K562 (cell line): Measurements from ENCODE around the gene ARL3. TPM values are rescaled to one million over a fixed set of nuclear protein-coding genes. Genes with fewer than 3 reads are reported as not detected.

Experiments
- POLR2H ChIP-seq: IDR thresholded peaks from 2 replicates; pipeline ENCODE4 v1.6.1; 2016; ENCODE audit warnings: missing genetic modification characterization, low read depth, mild to moderate bottlenecking, control low read depth, missing compliant biosample characterization, moderate library complexity
- SIN3A ChIP-seq, 2 experiments: fragments of 150-350 bp in 1 of 2; IDR thresholded peaks; 2 replicates each; pipeline ENCODE4 v1.6.1; 2011 to 2016; ENCODE audit warnings: borderline replicate concordance in 2 of 2, low read depth in 2 of 2, low read length in 2 of 2, mild to moderate bottlenecking in 2 of 2, moderate library complexity in 2 of 2; ENCODE audit not compliant: control insufficient read depth in 1 of 2
- SRSF7 ChIP-seq: fragments of 200-400 bp; formaldehyde crosslinking; optimal IDR thresholded peaks from 2 replicates; pipeline ENCODE3; 2017; ENCODE audit warnings: mild to moderate bottlenecking, low read depth, low read length
- ZNF253 ChIP-seq: fragments of 250-450 bp; sonication (Bioruptor Pico); conservative IDR thresholded peaks from 2 replicates; pipeline ENCODE4 v1.6.1; 2021; ENCODE audit warnings: mild to moderate bottlenecking
- ZNF274 ChIP-seq: IDR thresholded peaks from 2 replicates; pipeline ENCODE4 v1.6.1; 2011; ENCODE audit warnings: low read depth, mild to moderate bottlenecking, low read length, moderate library complexity, borderline replicate concordance
- polyA plus RNA-seq, 8 experiments: library from polyadenylated mRNA; depleted of rRNA in 4 of 8; stranded (reverse) in 5 of 8; unstranded in 3 of 8; fragments of >200 nt; fragmentation: Nextera tagmentation in 2 of 8; fragmentation: Illumina TruSeq in 1 of 8; extraction: Ambion mirVana in 2 of 8; extraction: Trizol in 1 of 8; gene quantifications; 2 replicates each; pipeline versions ENCODE4 v1.2.1 to v1.2.3, GENCODE V29; 2011 to 2014; ENCODE audit warnings: inconsistent platforms in 1 of 8, missing spikeins in 1 of 8
- total RNA-seq, 7 experiments: library from RNA; depleted of rRNA in 6 of 7; stranded (reverse); fragments of >200 nt in 6 of 7; fragmentation: Illumina TruSeq in 2 of 7; extraction: Trizol in 2 of 7; gene quantifications; 2 replicates each; pipeline versions ENCODE4 v1.2.1 to v1.2.3, GENCODE V29; 2011 to 2021; ENCODE audit warnings: low replicate concordance in 1 of 7
- TF ChIP-seq, protein P1 (sequence below): fragments of 450-650 bp; formaldehyde crosslinking; IDR thresholded peaks from 2 replicates; pipeline ENCODE4 v1.4.0; 2022; ENCODE audit warnings: missing genetic modification characterization
- TF ChIP-seq, protein P2 (sequence below): IDR thresholded peaks from 2 replicates; pipeline ENCODE4 v1.6.1; 2011; ENCODE audit not compliant: insufficient read length; ENCODE audit errors: extremely low read depth
- TF ChIP-seq, protein P3 (sequence below): fragments of 250-450 bp; sonication (Bioruptor Pico); IDR thresholded peaks from 2 replicates; pipeline ENCODE4 v1.8.0; 2021; ENCODE audit warnings: borderline replicate concordance, mild to moderate bottlenecking, moderate library complexity; ENCODE audit not compliant: poor library complexity, severe bottlenecking
- TF ChIP-seq, protein P4 (sequence below): IDR thresholded peaks from 3 replicates; pipeline ENCODE4 v1.6.1; 2011; ENCODE audit warnings: borderline replicate concordance, mild to moderate bottlenecking, moderate library complexity; ENCODE audit not compliant: insufficient read length; ENCODE audit errors: extremely low read depth

ARL3 gene
- total and polyA plus RNA-seq, 9 of the 15 experiments (the other 6 are each of a cell fraction or from before 2014, with no cell fraction given), result 2.9 to 8.9 (median 4.8) TPM

DNA sequence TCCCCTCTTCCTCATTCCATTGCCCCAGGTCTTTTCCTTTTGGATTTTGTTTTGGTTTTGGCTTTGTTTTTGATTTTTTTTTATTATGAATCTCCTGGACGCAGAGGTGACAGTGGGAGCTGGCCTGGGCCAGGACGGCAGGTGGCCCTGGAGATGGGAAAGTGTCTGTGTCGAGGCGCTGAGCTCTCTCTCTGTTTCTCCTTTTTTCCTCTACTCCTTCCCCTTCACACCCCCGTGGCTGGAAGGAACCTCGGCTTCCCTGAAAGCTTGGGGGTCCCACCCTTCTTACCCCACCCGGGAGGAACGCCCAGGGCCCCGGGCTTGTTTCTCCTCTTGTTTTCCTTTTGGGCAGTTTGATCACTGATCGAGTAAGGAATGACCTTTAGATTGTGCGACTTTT is 56.7 kb downstream of the ARL3 start (continued):
- TF ChIP-seq POLR2H (tag) (no peak), ZNF274 (no peak), SRSF7 (no peak), SIN3A (IDR thresholded peaks at IDR 0.05; ENCODE audit: borderline replicate concordance in 2 of 2, control insufficient read depth in 1 of 2, low read depth in 2 of 2, low read length in 2 of 2) (no peak), ZNF253 (CRISPR knock-in tag) (no peak)
- TF ChIP-seq, protein P1, sequence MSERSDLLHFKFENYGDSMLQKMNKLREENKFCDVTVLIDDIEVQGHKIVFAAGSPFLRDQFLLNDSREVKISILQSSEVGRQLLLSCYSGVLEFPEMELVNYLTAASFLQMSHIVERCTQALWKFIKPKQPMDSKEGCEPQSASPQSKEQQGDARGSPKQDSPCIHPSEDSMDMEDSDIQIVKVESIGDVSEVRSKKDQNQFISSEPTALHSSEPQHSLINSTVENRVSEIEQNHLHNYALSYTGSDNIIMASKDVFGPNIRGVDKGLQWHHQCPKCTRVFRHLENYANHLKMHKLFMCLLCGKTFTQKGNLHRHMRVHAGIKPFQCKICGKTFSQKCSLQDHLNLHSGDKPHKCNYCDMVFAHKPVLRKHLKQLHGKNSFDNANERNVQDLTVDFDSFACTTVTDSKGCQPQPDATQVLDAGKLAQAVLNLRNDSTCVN, result no peak
- TF ChIP-seq, protein P2, sequence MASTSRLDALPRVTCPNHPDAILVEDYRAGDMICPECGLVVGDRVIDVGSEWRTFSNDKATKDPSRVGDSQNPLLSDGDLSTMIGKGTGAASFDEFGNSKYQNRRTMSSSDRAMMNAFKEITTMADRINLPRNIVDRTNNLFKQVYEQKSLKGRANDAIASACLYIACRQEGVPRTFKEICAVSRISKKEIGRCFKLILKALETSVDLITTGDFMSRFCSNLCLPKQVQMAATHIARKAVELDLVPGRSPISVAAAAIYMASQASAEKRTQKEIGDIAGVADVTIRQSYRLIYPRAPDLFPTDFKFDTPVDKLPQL, result no peak
- TF ChIP-seq, protein P3, sequence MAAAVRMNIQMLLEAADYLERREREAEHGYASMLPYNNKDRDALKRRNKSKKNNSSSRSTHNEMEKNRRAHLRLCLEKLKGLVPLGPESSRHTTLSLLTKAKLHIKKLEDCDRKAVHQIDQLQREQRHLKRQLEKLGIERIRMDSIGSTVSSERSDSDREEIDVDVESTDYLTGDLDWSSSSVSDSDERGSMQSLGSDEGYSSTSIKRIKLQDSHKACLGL (CRISPR knock-in tag), result no peak
- TF ChIP-seq, protein P4, sequence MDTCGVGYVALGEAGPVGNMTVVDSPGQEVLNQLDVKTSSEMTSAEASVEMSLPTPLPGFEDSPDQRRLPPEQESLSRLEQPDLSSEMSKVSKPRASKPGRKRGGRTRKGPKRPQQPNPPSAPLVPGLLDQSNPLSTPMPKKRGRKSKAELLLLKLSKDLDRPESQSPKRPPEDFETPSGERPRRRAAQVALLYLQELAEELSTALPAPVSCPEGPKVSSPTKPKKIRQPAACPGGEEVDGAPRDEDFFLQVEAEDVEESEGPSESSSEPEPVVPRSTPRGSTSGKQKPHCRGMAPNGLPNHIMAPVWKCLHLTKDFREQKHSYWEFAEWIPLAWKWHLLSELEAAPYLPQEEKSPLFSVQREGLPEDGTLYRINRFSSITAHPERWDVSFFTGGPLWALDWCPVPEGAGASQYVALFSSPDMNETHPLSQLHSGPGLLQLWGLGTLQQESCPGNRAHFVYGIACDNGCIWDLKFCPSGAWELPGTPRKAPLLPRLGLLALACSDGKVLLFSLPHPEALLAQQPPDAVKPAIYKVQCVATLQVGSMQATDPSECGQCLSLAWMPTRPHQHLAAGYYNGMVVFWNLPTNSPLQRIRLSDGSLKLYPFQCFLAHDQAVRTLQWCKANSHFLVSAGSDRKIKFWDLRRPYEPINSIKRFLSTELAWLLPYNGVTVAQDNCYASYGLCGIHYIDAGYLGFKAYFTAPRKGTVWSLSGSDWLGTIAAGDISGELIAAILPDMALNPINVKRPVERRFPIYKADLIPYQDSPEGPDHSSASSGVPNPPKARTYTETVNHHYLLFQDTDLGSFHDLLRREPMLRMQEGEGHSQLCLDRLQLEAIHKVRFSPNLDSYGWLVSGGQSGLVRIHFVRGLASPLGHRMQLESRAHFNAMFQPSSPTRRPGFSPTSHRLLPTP, result no peak
